ENCODE results near the gene GSTM3.

- TF ChIP-seq POLR2A (IDR thresholded peaks at IDR 0.05) (no peak), CTCF (IDR thresholded peaks at IDR 0.05) (no peak)
These were observed 15.3 kb downstream of the GSTM3 start for GRCh38 chr1:109725510-109725909.
